ENCODE results near the gene KDELR3. TPM values are rescaled to one million over a fixed set of nuclear protein-coding genes. Genes with fewer than 3 reads are reported as not detected.

KDELR3 gene
- total and polyA plus RNA-seq, 2 of the 8 experiments (the other 6 are each of a cell fraction or from before 2014, with no cell fraction given), result 7.9 to 13.0 TPM

- H3K36me3 ChIP-seq (ENCODE audit: control insufficient read depth in 2 of 4, insufficient read depth in 4 of 4, low read length in 3 of 4), result no peaks in the 10 kb centered on the region
- FAIRE-seq (no peak), DNase-seq (ENCODE audit: low read depth in 1 of 2, low spot score in 2 of 2) (no peak)
- ChIA-PET POLR2A (ENCODE audit: partially characterized antibody) (interaction anchor here (0.8 to 2.8 kb wide), 7 partner anchors 9 to 145 kb away, joined by 3 to 7 read pairs (median 3); partner anchors contain the start of gene DMC1), CTCF (ENCODE audit: partially characterized antibody) (interaction anchor here (0.6 to 3.6 kb wide), 5 partner anchors 10 to 29 kb away, joined by 3 to 35 read pairs (median 4); no protein-coding TSS in a partner anchor)
- peak overlapping the region; percentile 55; the same call in 1 of the 2 replicates for H2BK20ac ChIP-seq (ENCODE audit: low read length)
- no peak overlapping the region for H3K56ac ChIP-seq (replicated peaks; ENCODE audit: insufficient read length, low read depth, low read length)
- no peak overlapping the region for H3K4me3 ChIP-seq (ENCODE audit: extremely low read depth in 1 of 4, insufficient read depth in 2 of 4, low read depth in 3 of 4, low read length in 4 of 4)
- H3K4me2 ChIP-seq (ENCODE audit: insufficient read depth in 1 of 2, low read depth in 2 of 2, low read length in 2 of 2), result no peak overlapping the region
- H3K18ac ChIP-seq (ENCODE audit: extremely low read depth, low read length), result no peak overlapping the region
- no peak overlapping the region for H2BK120ac ChIP-seq (replicated peaks; ENCODE audit: low read depth, low read length)
- peaks cover 3 to 22% (median 11%) of the 10 kb centered on the region in 4 experiments; a peak in 6 of 7 replicates for H3K4me1 ChIP-seq (replicated peaks in 1 of 4; ENCODE audit: control insufficient read depth in 3 of 4, insufficient read depth in 4 of 4, low read length in 3 of 4)
- H3K27me3 ChIP-seq (replicated peaks in 1 of 4; ENCODE audit: control insufficient read depth in 3 of 4, extremely low read depth in 1 of 4, insufficient read depth in 3 of 4, low read length in 3 of 4), result no peaks in the 10 kb centered on the region
- no peak for TF ChIP-seq YY1 (IDR thresholded peaks at IDR 0.05; ENCODE audit: low read depth, low read length)
- no peak for TF ChIP-seq SIX5 (IDR thresholded peaks at IDR 0.05; ENCODE audit: low read depth, low read length)
- TF ChIP-seq CTBP2 (IDR thresholded peaks at IDR 0.05; ENCODE audit: borderline replicate concordance, insufficient read depth, insufficient read length, low read length), result no peak
- TF ChIP-seq MAX (IDR thresholded peaks at IDR 0.05), result no peak
- no peak for TF ChIP-seq NANOG (IDR thresholded peaks at IDR 0.05; ENCODE audit: insufficient read depth, low read depth, low read length, poor library complexity, severe bottlenecking)
- TF ChIP-seq ATF3 (IDR thresholded peaks at IDR 0.05; ENCODE audit: insufficient read depth, low read depth, low read length), result no peak
- TF ChIP-seq PHF8 (conservative IDR thresholded peaks at IDR 0.05; ENCODE audit: low read depth, low read length), result no peak
- TF ChIP-seq E2F6 (IDR thresholded peaks at IDR 0.05), result no peak
- TF ChIP-seq GTF2F1 (IDR thresholded peaks at IDR 0.05; ENCODE audit: borderline replicate concordance, low read depth, low read length), result no peak
- no peak for TF ChIP-seq KDM4A (IDR thresholded peaks at IDR 0.05; ENCODE audit: low read depth, low read length, severe bottlenecking)
- H2AK5ac ChIP-seq (ENCODE audit: low read depth, low read length), result no peak overlapping the region
- no peak overlapping the region for H3K23ac ChIP-seq (ENCODE audit: insufficient read length)
- H3K9ac ChIP-seq (replicated peaks in 1 of 4; ENCODE audit: extremely low read depth in 1 of 4, low read depth in 3 of 4, low read length in 3 of 4), result no peak overlapping the region
- H3K4ac ChIP-seq (replicated peaks; ENCODE audit: insufficient read length, low read depth, low read length), result no peak overlapping the region
- H2BK12ac ChIP-seq (ENCODE audit: low read depth, low read length), result peak overlapping the region; percentile 77; the same call in 1 of the 2 replicates
- H3K79me2 ChIP-seq (ENCODE audit: control insufficient read depth in 1 of 2, insufficient read depth in 2 of 2, low read length in 2 of 2), result no peaks in the 10 kb centered on the region
- no peak overlapping the region for H4K91ac ChIP-seq (replicated peaks; ENCODE audit: insufficient read length, low read length)
- no peak overlapping the region for H4K8ac ChIP-seq (ENCODE audit: extremely low read depth, insufficient read depth, low read length)
- H3K27ac ChIP-seq (ENCODE audit: low read depth, low read length), result no peak overlapping the region
- no peaks in the 10 kb centered on the region for H4K20me1 ChIP-seq (replicated peaks in 1 of 2; ENCODE audit: control insufficient read depth in 1 of 2, insufficient read depth in 2 of 2, low read length in 2 of 2)
- 96% methylated on average over 12 of the region's 12 CpGs; no CpG with 5 or more reads in 1 of the 2 experiments for WGBS, 2 experiments (ENCODE audit: extremely low coverage in 1 of 2, insufficient coverage in 1 of 2, insufficient read length in 1 of 2, insufficient replicate concordance in 2 of 2, low coverage in 1 of 2, low lambda C conversion rate in 2 of 2, missing lambda C conversion rate in 1 of 2)
- H4K5ac ChIP-seq (ENCODE audit: insufficient read length, low read depth, low read length), result no peak overlapping the region
- H3K79me1 ChIP-seq (ENCODE audit: low read depth, low read length), result no peaks in the 10 kb centered on the region
- H3K9me3 ChIP-seq (ENCODE audit: insufficient read depth in 2 of 2, low read depth in 1 of 2, low read length in 1 of 2), result no peaks in the 10 kb centered on the region
- H2BK15ac ChIP-seq (ENCODE audit: low read length), result peak overlapping the region; percentile 92
- no peak overlapping the region for H3K14ac ChIP-seq (ENCODE audit: insufficient read length)
- H2AFZ ChIP-seq (ENCODE audit: low read length), result no peak overlapping the region
- 0 out of 2 replicates have a peak, but pooled peaks cover 2% of the 10 kb centered on the region for H3K23me2 ChIP-seq (ENCODE audit: low read depth, low read length)
- H2BK5ac ChIP-seq (ENCODE audit: low read depth, low read length), result 0 out of 2 replicates have a peak overlapping the region, but pooled peaks have one; percentile 39
Observed at GRCh38 chr22:38424525-38425080, 43.3 kb upstream of the KDELR3 start.
